Activated gamma-delta T cell (primary cell): Measurements from ENCODE around the gene SYNE2.
"Not testable (repeated sequence)": the region's sequence is repeated elsewhere in the genome, so short reads cannot be mapped to it uniquely, and the experiment has no call there.

Experiments used
- DNase-seq: peaks from one replicate; lab custom pipeline; 2025; lab: John Stamatoyannopoulos, UW

The SYNE2 gene

GRCh38 chr14:64125270-64125669, 272.5 kb downstream of the SYNE2 start:
- DNase-seq: no peak

- no peak for DNase-seq
Observed at GRCh38 chr14:64126548-64126947, 273.7 kb downstream of the SYNE2 start.

- no peak for DNase-seq
Observed at GRCh38 chr14:64137657-64138290, 285.0 kb downstream of the SYNE2 start.

GRCh38 chr14:64147126-64147790, 294.5 kb downstream of the SYNE2 start:
- DNase-seq: no peak

GRCh38 chr14:64149921-64150320, 297.1 kb downstream of the SYNE2 start:
- DNase-seq: no peak

- DNase-seq: no peak
Observed at GRCh38 chr14:64158608-64159007, 305.8 kb downstream of the SYNE2 start.

GRCh38 chr14:64159588-64159987, 306.8 kb downstream of the SYNE2 start:
- no peak for DNase-seq

GRCh38 chr14:64170181-64170580, 317.4 kb downstream of the SYNE2 start:
- no peak for DNase-seq

GRCh38 chr14:64174922-64175782, 322.3 kb downstream of the SYNE2 start:
- DNase-seq: no peak

- DNase-seq: no peak
Observed at GRCh38 chr14:64176330-64176729, 323.5 kb downstream of the SYNE2 start.

GRCh38 chr14:64178814-64179213, 326.0 kb downstream of the SYNE2 start:
- DNase-seq: no peak

GRCh38 chr14:64182908-64183307, 330.1 kb downstream of the SYNE2 start:
- DNase-seq: not testable (repeated sequence)

GRCh38 chr14:64184103-64184729, 331.4 kb downstream of the SYNE2 start:
- DNase-seq: no peak

- DNase-seq: no peak
Observed at GRCh38 chr14:64185184-64185583, 332.4 kb downstream of the SYNE2 start.

- no peak for DNase-seq
Observed at GRCh38 chr14:64186231-64187129, 333.7 kb downstream of the SYNE2 start.

GRCh38 chr14:64187331-64187730, 334.5 kb downstream of the SYNE2 start:
- DNase-seq: no peak

- DNase-seq: no peak
Observed at GRCh38 chr14:64190974-64191502, 338.2 kb downstream of the SYNE2 start.

- DNase-seq: no peak
Observed at GRCh38 chr14:64191756-64192155, 339.0 kb downstream of the SYNE2 start.

GRCh38 chr14:64193821-64194220, 341.0 kb downstream of the SYNE2 start:
- DNase-seq: no peak

- DNase-seq: no peak
Observed at GRCh38 chr14:64194404-64194803, 341.6 kb downstream of the SYNE2 start.

- no peak for DNase-seq
Observed at GRCh38 chr14:64195199-64195598, 342.4 kb downstream of the SYNE2 start.
